GM19463 (cell line): ENCODE data around the gene SLC16A7.

ENCODE experiments used
- ATAC-seq: cut with Tn5 transposase; IDR thresholded peaks from one replicate; pipeline ENCODE4 v1.9.1; 2021; ENCODE audit warnings: mild to moderate bottlenecking, moderate library complexity; ENCODE audit not compliant: unreplicated experiment

SLC16A7 gene

GRCh38 chr12:59664495-59664894, 68.7 kb downstream of the SLC16A7 start:
- no peak for ATAC-seq

GRCh38 chr12:59665701-59666100, 69.9 kb downstream of the SLC16A7 start:
- no peak for ATAC-seq

- ATAC-seq: no peak
Measured at GRCh38 chr12:59668674-59669073, 72.8 kb downstream of the SLC16A7 start.

GRCh38 chr12:59672273-59672672, 76.4 kb downstream of the SLC16A7 start:
- ATAC-seq: no peak

- no peak for ATAC-seq
Measured at GRCh38 chr12:59675461-59675860, 79.6 kb downstream of the SLC16A7 start.

- ATAC-seq: no peak
Measured at GRCh38 chr12:59677857-59678256, 82.0 kb downstream of the SLC16A7 start.

GRCh38 chr12:59678759-59679411, 83.1 kb downstream of the SLC16A7 start:
- no peak for ATAC-seq

GRCh38 chr12:59689776-59690175, 93.9 kb downstream of the SLC16A7 start:
- ATAC-seq: no peak

GRCh38 chr12:59695379-59695778, 99.5 kb downstream of the SLC16A7 start:
- ATAC-seq: no peak

GRCh38 chr12:59698600-59698999, 102.8 kb downstream of the SLC16A7 start:
- ATAC-seq: no peak

- no peak for ATAC-seq
Measured at GRCh38 chr12:59699421-59700152, 103.8 kb downstream of the SLC16A7 start.

- no peak for ATAC-seq
Measured at GRCh38 chr12:59700153-59700450, 104.3 kb downstream of the SLC16A7 start.

- no peak for ATAC-seq
Measured at GRCh38 chr12:59708064-59708463, 112.2 kb downstream of the SLC16A7 start.

GRCh38 chr12:59708484-59708883, 112.7 kb downstream of the SLC16A7 start:
- ATAC-seq: no peak

GRCh38 chr12:59710004-59710628, 114.3 kb downstream of the SLC16A7 start:
- no peak for ATAC-seq

GRCh38 chr12:59710964-59711363, 115.1 kb downstream of the SLC16A7 start:
- no peak for ATAC-seq

- ATAC-seq: no peak
Measured at GRCh38 chr12:59715434-59715833, 119.6 kb downstream of the SLC16A7 start.

- no peak for ATAC-seq
Measured at GRCh38 chr12:59716043-59716442, 120.2 kb downstream of the SLC16A7 start.

- no peak for ATAC-seq
Measured at GRCh38 chr12:59717436-59717835, 121.6 kb downstream of the SLC16A7 start.

- ATAC-seq: no peak
Measured at GRCh38 chr12:59719701-59720100, 123.9 kb downstream of the SLC16A7 start.

GRCh38 chr12:59723520-59723919, 127.7 kb downstream of the SLC16A7 start:
- ATAC-seq: no peak

- ATAC-seq: no peak
Measured at GRCh38 chr12:59724011-59724695, 128.3 kb downstream of the SLC16A7 start.
